SK-N-SH treated with all-trans-retinoic acid at 6 μM for 48 hours (cell line): Measurements from ENCODE around the gene C17orf113.

Experiments
- ATAC-seq: fragments of 200-7000 bp; cut with Tn5 transposase; 3 replicates; pipeline ENCODE4 v1.9.1; 2020; ENCODE audit warnings: mild to moderate bottlenecking, moderate library complexity
- ARNTL ChIP-seq: fragments of 450-650 bp; formaldehyde crosslinking; IDR thresholded peaks from 2 replicates; pipeline ENCODE4 v1.5.0; 2020; ENCODE audit warnings: low read depth, mild to moderate bottlenecking, moderate library complexity, borderline replicate concordance
- BACH2 ChIP-seq: fragments of 250-450 bp; sonication (Bioruptor Pico); IDR thresholded peaks from 2 replicates; pipeline ENCODE4 v1.9.0; 2021; ENCODE audit warnings: mild to moderate bottlenecking, borderline replicate concordance
- CSDC2 ChIP-seq: fragments of 250-450 bp; sonication (Bioruptor Pico); IDR thresholded peaks from 2 replicates; pipeline ENCODE4 v1.5.0; 2020; ENCODE audit warnings: mild to moderate bottlenecking, moderate library complexity
- CSRNP3 ChIP-seq: fragments of 250-450 bp; sonication (Bioruptor Pico); IDR thresholded peaks from 2 replicates; pipeline ENCODE4 v1.5.1; 2021; ENCODE audit warnings: mild to moderate bottlenecking, moderate library complexity
- ESRRG ChIP-seq: fragments of 250-450 bp; sonication (Bioruptor Pico); IDR thresholded peaks from 2 replicates; pipeline ENCODE4 v1.6.1; 2021; ENCODE audit warnings: mild to moderate bottlenecking
- GLIS3 ChIP-seq: fragments of 250-450 bp; sonication (Bioruptor Pico); IDR thresholded peaks from 2 replicates; pipeline ENCODE4 v1.5.0; 2020; ENCODE audit warnings: mild to moderate bottlenecking, moderate library complexity
- ISL1 ChIP-seq: fragments of 250-450 bp; sonication (Bioruptor Pico); IDR thresholded peaks from 2 replicates; pipeline ENCODE4 v2.1.2; 2022; ENCODE audit warnings: mild to moderate bottlenecking, moderate library complexity
- OSR1 ChIP-seq: fragments of 250-450 bp; sonication (Bioruptor Pico); IDR thresholded peaks from 2 replicates; pipeline ENCODE4 v1.8.0; 2022; ENCODE audit warnings: moderate library complexity, mild to moderate bottlenecking, inconsistent platforms
- PATZ1 ChIP-seq: fragments of 250-450 bp; sonication (Bioruptor Pico); IDR thresholded peaks from 2 replicates; pipeline ENCODE4 v1.8.0; 2020; ENCODE audit warnings: mild to moderate bottlenecking, moderate library complexity, borderline replicate concordance
- POU6F1 ChIP-seq: fragments of 250-450 bp; sonication (Bioruptor Pico); IDR thresholded peaks from 2 replicates; pipeline ENCODE4 v1.8.0; 2021; ENCODE audit warnings: low read depth, mild to moderate bottlenecking, moderate library complexity, borderline replicate concordance
- RARB ChIP-seq: fragments of 250-450 bp; sonication (Bioruptor Pico); IDR thresholded peaks from 2 replicates; pipeline ENCODE4 v1.8.0; 2021; ENCODE audit warnings: mild to moderate bottlenecking, moderate library complexity
- SNAI2 ChIP-seq: fragments of 250-450 bp; sonication (Bioruptor Pico); IDR thresholded peaks from 2 replicates; pipeline ENCODE4 v1.5.0; 2020; ENCODE audit warnings: mild to moderate bottlenecking, moderate library complexity
- TCF4 ChIP-seq: fragments of 250-450 bp; sonication (Bioruptor Pico); IDR thresholded peaks from 2 replicates; pipeline ENCODE4 v1.8.0; 2021; ENCODE audit warnings: mild to moderate bottlenecking, moderate library complexity, borderline replicate concordance
- TSHZ2 ChIP-seq: fragments of 250-450 bp; sonication (Bioruptor Pico); IDR thresholded peaks from 2 replicates; pipeline ENCODE4 v1.5.0; 2020; ENCODE audit warnings: mild to moderate bottlenecking, moderate library complexity
- ZC3H10 ChIP-seq: fragments of 250-450 bp; sonication (Bioruptor Pico); IDR thresholded peaks from 2 replicates; pipeline ENCODE4 v1.5.1; 2021; ENCODE audit warnings: mild to moderate bottlenecking, moderate library complexity
- ZFP3 ChIP-seq: fragments of 250-450 bp; sonication (Bioruptor Pico); IDR thresholded peaks from 2 replicates; pipeline ENCODE4 v1.5.0; 2020; ENCODE audit warnings: mild to moderate bottlenecking, moderate library complexity
- ZFP30 ChIP-seq: fragments of 450-650 bp; formaldehyde crosslinking; IDR thresholded peaks from 2 replicates; pipeline ENCODE4 v1.5.0; 2022; ENCODE audit warnings: mild to moderate bottlenecking, moderate library complexity
- ZNF565 ChIP-seq: fragments of 450-650 bp; formaldehyde crosslinking; conservative IDR thresholded peaks from 2 replicates; pipeline ENCODE4 v1.5.0; 2020; ENCODE audit warnings: low read depth, mild to moderate bottlenecking, moderate library complexity
- ZNF70 ChIP-seq: fragments of 450-650 bp; formaldehyde crosslinking; IDR thresholded peaks from 2 replicates; pipeline ENCODE4 v1.5.0; 2020; ENCODE audit warnings: mild to moderate bottlenecking, moderate library complexity
- ZNF8 ChIP-seq: fragments of 450-650 bp; formaldehyde crosslinking; IDR thresholded peaks from 2 replicates; pipeline ENCODE4 v1.5.0; 2020; ENCODE audit warnings: mild to moderate bottlenecking, moderate library complexity

The C17orf113 gene

GRCh38 chr17:42060231-42060630, 9.8 kb upstream of the C17orf113 start:
- no peak for ATAC-seq
- TF ChIP-seq RARB (CRISPR knock-in tag) (no peak), CSRNP3 (no peak), OSR1 (CRISPR knock-in tag) (no peak), POU6F1 (CRISPR knock-in tag) (no peak), ARNTL (CRISPR knock-in tag) (no peak), TSHZ2 (CRISPR knock-in tag) (no peak), ZNF70 (CRISPR knock-in tag) (no peak), ZNF565 (CRISPR knock-in tag) (no peak), BACH2 (CRISPR knock-in tag) (no peak), CSDC2 (CRISPR knock-in tag) (no peak), ISL1 (CRISPR knock-in tag) (no peak), ESRRG (no peak), ZC3H10 (CRISPR knock-in tag) (no peak), TCF4 (CRISPR knock-in tag) (no peak), GLIS3 (CRISPR knock-in tag) (no peak)

GRCh38 chr17:42059815-42060214, 9.4 kb upstream of the C17orf113 start:
- TF ChIP-seq TSHZ2 (CRISPR knock-in tag) (no peak), ZFP3 (CRISPR knock-in tag) (no peak), ZFP30 (no peak), CSDC2 (CRISPR knock-in tag) (no peak), ESRRG (no peak), ZNF70 (CRISPR knock-in tag) (no peak), ARNTL (CRISPR knock-in tag) (no peak), ZNF8 (CRISPR knock-in tag) (no peak), PATZ1 (CRISPR knock-in tag) (no peak), TCF4 (CRISPR knock-in tag) (no peak), GLIS3 (CRISPR knock-in tag) (no peak), CSRNP3 (no peak), SNAI2 (no peak), BACH2 (CRISPR knock-in tag) (no peak)
- ATAC-seq, result no peak
